Sigmoid colon (tissue), 7 donors: ENCODE measurements around the gene ARHGDIA. TPM values are rescaled to one million over a fixed set of nuclear protein-coding genes. Genes with fewer than 3 reads are reported as not detected.

ENCODE experiments used
- DNase-seq: peaks from one replicate; pipeline ENCODE4 v3.0.0-alpha.2; 2019
- H3K27ac ChIP-seq, 4 donors: fragments of 200-600 bp; sonication (generic); one replicate each; pipeline ENCODE4 v1.5.1; 2016 to 2019; ENCODE audit warnings: mild to moderate bottlenecking in 1 of 4
- H3K27me3 ChIP-seq, 3 donors: fragments of 200-600 bp; sonication (generic); one replicate each; pipeline ENCODE4 v1.5.1; 2019; ENCODE audit warnings: mild to moderate bottlenecking in 1 of 3
- H3K36me3 ChIP-seq, 4 donors: fragments of 200-600 bp; sonication (generic); one replicate each; pipeline ENCODE4 v1.5.1; 2016 to 2019
- H3K4me1 ChIP-seq, 4 donors: fragments of 200-600 bp; sonication (generic); one replicate each; pipeline ENCODE4 v1.5.1; 2017 to 2019
- H3K4me3 ChIP-seq, 4 donors: fragments of 200-600 bp; sonication (generic); one replicate each; pipeline ENCODE4 v1.5.1; 2017 to 2019; ENCODE audit warnings: mild to moderate bottlenecking in 2 of 4, moderate library complexity in 1 of 4
- H3K9me3 ChIP-seq, 4 donors: fragments of 200-600 bp in 3 of 4; sonication (generic) in 3 of 4; one replicate each; pipeline versions ENCODE4 v1.5.1 to v1.6.1; 2013 to 2019
- EP300 ChIP-seq, 4 donors: sonication (generic); formaldehyde crosslinking; IDR thresholded peaks; one replicate each; pipeline ENCODE4 v1.6.1; 2017; ENCODE audit warnings: antibody characterized with exemption in 4 of 4
- POLR2A ChIP-seq, 2 donors: fragments of 450-650 bp; IDR thresholded peaks; one replicate each; pipeline ENCODE4 v1.6.1; 2016; ENCODE audit warnings: antibody characterized with exemption in 2 of 2, mild to moderate bottlenecking in 2 of 2, moderate library complexity in 2 of 2
- POLR2AphosphoS5 ChIP-seq, 4 donors: sonication (generic); formaldehyde crosslinking; IDR thresholded peaks; one replicate each; pipeline ENCODE4 v1.6.1; 2017; ENCODE audit warnings: antibody characterized with exemption in 4 of 4
- WGBS, 2 donors: extraction: QIAGEN DNeasy Blood & Tissue Kit; methylation state at CpG; one replicate each; pipeline ENCODE4 v1.1.7; 2013; 5-methylcytosine and 5-hydroxymethylcytosine counted together
- intact Hi-C: fragments of 100-400 bp; cut with DNase I; formaldehyde crosslinking; loops from one replicate; pipeline ENCODE4 v1.15.1; 2023
- polyA plus RNA-seq, 3 donors: library from polyadenylated mRNA; stranded (reverse); fragments of 200-250 nt; gene quantifications; one replicate each; pipeline ENCODE4 v1.2.3, GENCODE V29; 2013
- total RNA-seq, 4 donors: library from RNA; depleted of rRNA; stranded (reverse); fragments of >200 nt; gene quantifications; one replicate each; pipeline ENCODE4 v1.1.0, GENCODE V29; 2016
- TF ChIP-seq, protein P1 (sequence below), 4 experiments: fragments of 450-650 bp in 3 of 4; fragments of 200-600 bp in 1 of 4; IDR thresholded peaks; one replicate each; pipeline ENCODE4 v1.5.1; 2016 to 2019; ENCODE audit warnings: antibody characterized with exemption in 4 of 4, mild to moderate bottlenecking in 3 of 4, moderate library complexity in 2 of 4
- donor health status: healthy with polysubstance abuse.
- donor health status: Bipolar disorder and iron deficiency.
- donor health status: healthy.

Gene ARHGDIA
- total and polyA plus RNA-seq, 7 donors: 67.0 to 452 (median 99.5) TPM

DNA sequence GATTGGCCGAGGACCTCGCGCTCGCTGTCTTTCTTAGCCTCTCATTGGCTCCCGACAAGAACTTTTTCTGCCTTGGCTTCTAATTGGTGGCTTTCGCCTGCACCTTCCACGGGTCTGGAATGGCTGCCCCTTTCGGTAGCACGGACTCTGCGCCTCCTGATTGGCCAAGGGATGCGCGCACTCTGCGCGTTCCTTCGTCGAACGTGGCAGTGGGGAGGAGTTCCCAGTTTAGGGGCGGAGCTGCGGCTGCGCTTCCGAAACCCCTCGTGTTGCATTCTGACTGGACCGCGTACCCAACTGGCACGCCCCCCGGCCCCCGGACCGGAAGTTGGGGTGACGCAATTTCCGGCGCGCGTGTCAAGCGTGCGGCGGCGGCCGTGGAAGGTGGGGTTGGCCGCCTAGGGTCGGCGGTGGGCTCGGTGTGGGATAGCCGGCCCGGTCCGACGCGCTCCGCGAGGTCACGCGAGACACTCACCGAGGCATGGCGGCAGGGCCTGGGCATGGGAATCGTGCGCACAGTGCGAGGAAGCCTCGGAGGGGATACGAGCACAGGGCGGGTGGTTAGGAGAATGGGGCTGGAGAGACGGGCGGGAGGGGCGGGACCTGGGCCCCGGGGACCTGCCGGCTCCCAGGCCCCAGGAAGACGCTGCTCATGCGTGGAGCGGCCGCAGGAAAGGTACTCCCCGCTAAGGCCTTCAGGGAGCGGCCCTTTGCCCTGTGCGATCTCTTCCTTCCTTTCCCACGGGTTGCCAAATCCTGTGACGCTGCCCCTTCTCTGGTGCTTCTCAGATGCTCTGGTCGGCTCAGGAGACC lies 10.2 kb downstream of the ARHGDIA start:
- no peaks in the 10 kb centered on the region for H3K9me3 ChIP-seq
- peak overlapping the region; percentile 94 to 99 (median 96) for H3K27ac ChIP-seq
- peak overlapping the region; percentile 75 to 95 (median 89) for H3K4me3 ChIP-seq
- whole genome bisulfite sequencing, 2 donors: 0% methylated on average over 74 of the region's 74 CpGs
- DNase-seq: peak; percentile 100
- intact Hi-C loops: loop anchor here (5.0 kb wide), 1 partner anchor 39 kb away; no protein-coding TSS in a partner anchor
- H3K36me3 ChIP-seq: peaks cover 0 to 51% (median 9%) of the 10 kb centered on the region in 4 donors
- TF ChIP-seq EP300 (IDR thresholded peaks at IDR 0.05) (peak in 2 of 4 donors; percentile 51 to 54), POLR2AphosphoS5 (IDR thresholded peaks at IDR 0.05) (peak; percentile 100), POLR2A (IDR thresholded peaks at IDR 0.05) (peak; percentile 95 to 99)
- TF ChIP-seq, protein P1, sequence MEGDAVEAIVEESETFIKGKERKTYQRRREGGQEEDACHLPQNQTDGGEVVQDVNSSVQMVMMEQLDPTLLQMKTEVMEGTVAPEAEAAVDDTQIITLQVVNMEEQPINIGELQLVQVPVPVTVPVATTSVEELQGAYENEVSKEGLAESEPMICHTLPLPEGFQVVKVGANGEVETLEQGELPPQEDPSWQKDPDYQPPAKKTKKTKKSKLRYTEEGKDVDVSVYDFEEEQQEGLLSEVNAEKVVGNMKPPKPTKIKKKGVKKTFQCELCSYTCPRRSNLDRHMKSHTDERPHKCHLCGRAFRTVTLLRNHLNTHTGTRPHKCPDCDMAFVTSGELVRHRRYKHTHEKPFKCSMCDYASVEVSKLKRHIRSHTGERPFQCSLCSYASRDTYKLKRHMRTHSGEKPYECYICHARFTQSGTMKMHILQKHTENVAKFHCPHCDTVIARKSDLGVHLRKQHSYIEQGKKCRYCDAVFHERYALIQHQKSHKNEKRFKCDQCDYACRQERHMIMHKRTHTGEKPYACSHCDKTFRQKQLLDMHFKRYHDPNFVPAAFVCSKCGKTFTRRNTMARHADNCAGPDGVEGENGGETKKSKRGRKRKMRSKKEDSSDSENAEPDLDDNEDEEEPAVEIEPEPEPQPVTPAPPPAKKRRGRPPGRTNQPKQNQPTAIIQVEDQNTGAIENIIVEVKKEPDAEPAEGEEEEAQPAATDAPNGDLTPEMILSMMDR (IDR thresholded peaks at IDR 0.05): peak in 1 of 4 experiments; percentile 19
- peaks cover 0 to 60% (median 35%) of the 10 kb centered on the region in 4 donors for H3K4me1 ChIP-seq
- no peaks in the 10 kb centered on the region for H3K27me3 ChIP-seq

DNA sequence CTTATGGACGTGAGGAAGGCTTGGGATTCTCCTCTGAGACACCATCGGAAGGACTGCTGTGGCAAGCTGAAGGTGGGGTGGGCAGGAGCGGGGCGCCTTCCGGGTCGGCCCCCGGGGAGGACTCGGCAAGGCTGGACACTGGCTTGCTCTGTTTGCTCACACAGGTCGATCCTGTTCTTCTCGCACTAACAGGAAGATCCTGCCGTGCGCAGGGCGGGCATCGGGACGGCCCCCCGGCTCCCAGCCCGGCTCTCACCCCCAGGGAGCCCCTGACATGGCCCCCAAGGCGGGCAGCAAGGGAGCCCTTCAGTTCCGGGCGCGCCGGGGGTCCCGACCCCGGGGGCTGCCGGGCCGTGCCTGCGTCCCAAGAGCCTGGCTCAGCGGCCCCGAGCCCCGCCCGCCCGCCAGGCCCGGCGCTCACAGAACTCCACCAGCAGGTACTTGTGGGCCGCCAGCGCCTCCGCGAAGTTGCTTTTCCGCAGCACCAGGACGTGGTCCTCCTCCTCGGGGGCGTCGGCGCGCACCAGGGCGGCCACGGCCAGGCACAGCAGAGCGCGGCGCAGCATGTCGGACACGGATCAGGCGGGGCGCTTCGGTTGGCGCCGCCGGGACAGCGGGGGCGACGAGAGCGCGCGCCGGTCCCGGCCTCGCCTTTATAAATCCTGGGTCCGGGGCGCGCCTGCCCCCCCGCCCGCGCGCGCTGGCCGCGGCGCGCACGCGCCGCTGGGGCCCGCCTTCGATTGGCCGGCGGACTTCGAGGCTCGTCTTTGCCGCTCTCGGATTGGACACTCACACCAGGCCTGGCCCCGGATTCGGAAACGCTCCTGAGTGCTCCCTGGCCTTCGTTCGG lies 11.0 kb downstream of the ARHGDIA start, which contains the start of gene P4HB:
Gene P4HB, minus strand, starts transcription at position 630 of the 850 bp plus-strand sequence. Its CDS starts 64 bp downstream, at position 566.
- peaks cover 0 to 60% (median 37%) of the 10 kb centered on the region in 4 donors for H3K4me1 ChIP-seq
- H3K36me3 ChIP-seq: peaks cover 0 to 54% (median 15%) of the 10 kb centered on the region in 4 donors
- H3K27ac ChIP-seq: peak within 1 kb of the TSS; percentile 96 to 99 (median 98)
- H3K4me3 ChIP-seq: peak within 1 kb of the TSS; percentile 80 to 95 (median 89)
- H3K27me3 ChIP-seq: no peaks in the 10 kb centered on the region
- 0% methylated on average over 95 of the region's 95 CpGs for WGBS, 2 donors
- H3K9me3 ChIP-seq: no peaks in the 10 kb centered on the region
- TF ChIP-seq POLR2AphosphoS5 (IDR thresholded peaks at IDR 0.05) (peak; percentile 53 to 90 (median 84)), POLR2A (IDR thresholded peaks at IDR 0.05) (peak in 1 of 2 donors; percentile 32), EP300 (IDR thresholded peaks at IDR 0.05) (no peak)
- TF ChIP-seq, protein P1 (IDR thresholded peaks at IDR 0.05): no peak
- intact Hi-C loops: loop anchor here (5.0 kb wide), 1 partner anchor 38 kb away; no protein-coding TSS in a partner anchor
- DNase-seq: no peak

DNA sequence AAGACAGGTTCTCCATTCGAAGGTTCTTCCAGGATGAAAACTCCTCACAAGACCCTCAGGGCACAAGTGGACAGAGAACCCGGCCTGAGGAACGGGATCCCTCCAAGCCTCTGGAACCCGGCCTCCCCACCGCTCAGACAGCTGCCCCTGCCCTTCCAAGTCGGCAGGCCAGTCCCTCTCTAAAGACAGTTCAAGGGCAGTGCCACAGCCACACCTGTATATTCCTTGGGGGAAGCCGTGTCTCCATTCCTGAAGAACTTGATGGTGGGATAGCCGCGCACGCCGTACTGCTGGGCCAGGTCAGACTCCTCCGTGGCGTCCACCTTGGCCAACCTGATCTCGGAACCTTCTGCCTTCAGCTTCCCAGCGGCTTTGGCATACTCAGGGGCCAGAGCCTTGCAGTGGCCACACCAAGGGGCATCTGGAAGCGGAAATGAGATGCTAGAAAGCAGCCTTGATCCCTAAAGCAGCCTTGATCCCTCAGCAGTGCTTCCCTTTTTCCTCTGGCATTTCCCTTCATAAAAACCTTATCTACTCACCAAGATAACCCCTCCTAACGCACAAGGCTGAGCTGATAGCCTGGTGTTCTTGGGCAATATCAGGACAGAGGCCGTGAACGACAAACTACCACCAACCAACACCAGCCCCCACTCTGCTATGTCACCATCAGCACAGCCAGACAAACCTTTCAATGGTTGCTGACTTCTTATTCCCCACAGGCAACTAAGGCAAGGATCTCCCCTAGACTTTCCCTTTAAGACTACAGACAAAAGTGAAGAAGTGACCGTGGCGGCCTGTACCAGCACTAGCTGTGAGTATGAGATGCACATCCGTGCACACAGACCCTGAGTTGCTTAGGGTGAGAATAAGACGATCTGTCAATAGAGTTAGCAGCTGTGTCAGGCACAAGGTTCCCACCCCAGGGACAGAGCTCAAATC lies 11.9 kb downstream of the ARHGDIA start:
- Histone ChIP-seq H3K9me3 (no peaks in the 10 kb centered on the region), H3K36me3 (peaks cover 0 to 54% (median 23%) of the 10 kb centered on the region in 4 donors), H3K27ac (peak overlapping the region; percentile 90 to 98 (median 96)), H3K4me3 (peak overlapping the region; percentile 57 to 95 (median 78)), H3K4me1 (peaks cover 0 to 59% (median 38%) of the 10 kb centered on the region in 4 donors), H3K27me3 (no peaks in the 10 kb centered on the region)
- TF ChIP-seq, protein P1 (IDR thresholded peaks at IDR 0.05): no peak
- TF ChIP-seq POLR2AphosphoS5 (IDR thresholded peaks at IDR 0.05): no peak
- no peak for TF ChIP-seq POLR2A (IDR thresholded peaks at IDR 0.05)
- no peak for TF ChIP-seq EP300 (IDR thresholded peaks at IDR 0.05)
- WGBS, 2 donors: 40 to 60% methylated on average over 23 of the region's 23 CpGs
- intact Hi-C loops: no loop called here
- DNase-seq: no peak
